NT2/D1 (cell line): Measurements from ENCODE around the gene CYP27C1.

Experiments
- SUZ12 ChIP-seq: IDR thresholded peaks from 2 replicates; pipeline ENCODE4 v1.6.1; 2011; ENCODE audit not compliant: insufficient read length, insufficient read depth; ENCODE audit errors: extremely low read depth
- ZNF274 ChIP-seq: IDR thresholded peaks from 2 replicates; pipeline ENCODE4 v1.6.1; 2011; ENCODE audit warnings: mild to moderate bottlenecking, low read depth, low read length

- TF ChIP-seq ZNF274 (no peak), SUZ12 (no peak)
These were observed 55.1 kb downstream of the CYP27C1 start for GRCh38 chr2:127164761-127165538.
